K562 (cell line): Measurements from ENCODE around the gene IL5. TPM values are rescaled to one million over a fixed set of nuclear protein-coding genes. Genes with fewer than 3 reads are reported as not detected.

Experiments
- ATAC-seq: fragments of 200-7000 bp; cut with Tn5 transposase; 3 replicates; pipeline ENCODE4 v1.9.1; 2020; ENCODE audit warnings: moderate library complexity
- BruUV-seq: library from RNA; stranded (reverse); fragments of 400-500 nt; replicated peaks from 2 replicates; lab custom pipeline; 2021; lab: Mats Ljungman, UMichigan
- CTCF ChIA-PET: fragments of 300-600 bp; formaldehyde crosslinking; extraction: SDS; loops from one replicate; lab custom pipeline; 2021; ENCODE audit warnings: low intra/inter-chr PET ratio; lab: Yijun Ruan, JAX
- POLR2A ChIA-PET: fragments of 300-600, 350-650 bp; sonication (Branson Sonifier 250); formaldehyde crosslinking; extraction: SDS; loops from one replicate; lab custom pipeline; 2021; ENCODE audit warnings: antibody characterized with exemption, inconsistent platforms; lab: Yijun Ruan, JAX
- DNase-seq, 4 experiments: peaks; one replicate each; pipeline versions ENCODE4 v3.0.0 to v3.0.0-alpha.2; 2011 to 2018; ENCODE audit warnings: low spot score in 3 of 4, mixed read lengths in 3 of 4; ENCODE audit errors: extremely low read depth in 1 of 4
- FAIRE-seq: peaks from 2 replicates; lab custom pipeline; 2011; peaks lifted over from hg19 to GRCh38; lab: Jason Lieb, UNC
- H2AFZ ChIP-seq: 2 replicates; pipeline ENCODE4 v1.6.0; 2011; ENCODE audit warnings: low read depth, low read length, control low read depth, inconsistent platforms
- H3K27ac ChIP-seq: fragments of 200-600 bp; 3 replicates; pipeline ENCODE4 v1.8.0; 2011; ENCODE audit warnings: low read depth, mild to moderate bottlenecking, control low read depth, inconsistent platforms, low read length, moderate library complexity, mixed read lengths; ENCODE audit errors: extremely low read depth
- H3K27me3 ChIP-seq, 2 experiments: fragments of 300-600 bp in 1 of 2; 2 replicates in 1 of 2; 3 replicates in 1 of 2; pipeline versions ENCODE4 v1.6.0 to v1.8.0; 2011; ENCODE audit warnings: inconsistent platforms in 2 of 2, low read length in 2 of 2, mild to moderate bottlenecking in 1 of 2, mixed read lengths in 1 of 2, moderate library complexity in 1 of 2; ENCODE audit not compliant: control insufficient read depth in 2 of 2, insufficient read depth in 2 of 2
- H3K36me3 ChIP-seq: fragments of 300-600 bp; 3 replicates; pipeline ENCODE4 v1.8.0; 2011; ENCODE audit warnings: mild to moderate bottlenecking, low read length, inconsistent platforms; ENCODE audit not compliant: control insufficient read depth, insufficient read depth
- H3K4me1 ChIP-seq, 2 experiments: fragments of 200-600 bp in 1 of 2; replicated peaks in 1 of 2; 2 replicates in 1 of 2; 3 replicates in 1 of 2; pipeline versions ENCODE4 v1.5.1 to v1.8.0; 2011; ENCODE audit warnings: inconsistent platforms in 2 of 2, low read length in 2 of 2, mild to moderate bottlenecking in 1 of 2, mixed read lengths in 1 of 2, moderate library complexity in 1 of 2; ENCODE audit not compliant: control insufficient read depth in 2 of 2, insufficient read depth in 2 of 2
- H3K4me2 ChIP-seq: 2 replicates; pipeline ENCODE4 v1.6.1; 2011; ENCODE audit warnings: low read length, control low read depth, inconsistent platforms, mixed read lengths; ENCODE audit not compliant: insufficient read depth
- H3K4me3 ChIP-seq: fragments of 200-600 bp; sonication (generic), shearing (Covaris generic); 2 replicates; pipeline ENCODE4 v1.5.1; 2016; ENCODE audit warnings: control low read depth, inconsistent platforms
- H3K79me2 ChIP-seq: fragments of 200-600 bp; 3 replicates; pipeline ENCODE4 v1.8.0; 2011; ENCODE audit warnings: low read length, inconsistent platforms; ENCODE audit not compliant: control insufficient read depth, insufficient read depth
- H3K9ac ChIP-seq, 2 experiments: 2 replicates each; pipeline versions ENCODE4 v1.6.0 to v1.6.1; 2011; ENCODE audit warnings: low read depth in 2 of 2, low read length in 2 of 2, control low read depth in 1 of 2, inconsistent platforms in 1 of 2, mild to moderate bottlenecking in 1 of 2, mixed read lengths in 1 of 2; ENCODE audit not compliant: insufficient read depth in 1 of 2
- H3K9me1 ChIP-seq: one replicate; pipeline ENCODE4 v1.6.0; 2011; ENCODE audit warnings: inconsistent platforms, mild to moderate bottlenecking, low read length, moderate library complexity; ENCODE audit not compliant: control insufficient read depth, insufficient read depth
- H3K9me3 ChIP-seq: replicated peaks from 2 replicates; pipeline ENCODE4 v1.5.1; 2011; ENCODE audit warnings: low read depth, low read length, inconsistent platforms; ENCODE audit not compliant: control insufficient read depth, insufficient read depth
- H4K20me1 ChIP-seq: replicated peaks from 2 replicates; pipeline ENCODE4 v1.6.1; 2011; ENCODE audit warnings: low read length, inconsistent platforms, mixed read lengths; ENCODE audit not compliant: control insufficient read depth, insufficient read depth
- PHF20 ChIP-seq: fragments of 450-650 bp; IDR thresholded peaks from 2 replicates; pipeline ENCODE4 v1.6.1; 2018; ENCODE audit not compliant: partially characterized antibody
- PML ChIP-seq: IDR thresholded peaks from 2 replicates; pipeline ENCODE4 v1.6.1; 2012; ENCODE audit warnings: low read length, inconsistent platforms
- SPI1 ChIP-seq: IDR thresholded peaks from 2 replicates; pipeline ENCODE4 v1.6.1; 2011; ENCODE audit warnings: low read depth, low read length, control low read depth, borderline replicate concordance
- TRIM24 ChIP-seq, 2 experiments: fragments of 450-650 bp; IDR thresholded peaks; 2 replicates each; pipeline ENCODE4 v1.6.1; 2016
- ZFP30 ChIP-seq: fragments of 250-450 bp; sonication (Bioruptor Pico); IDR thresholded peaks from 2 replicates; pipeline ENCODE4 v1.8.0; 2022; ENCODE audit warnings: moderate library complexity, mild to moderate bottlenecking, inconsistent platforms, borderline replicate concordance
- ZNF121 ChIP-seq: sonication (generic); formaldehyde crosslinking; conservative IDR thresholded peaks from 2 replicates; pipeline ENCODE4 v1.8.0; 2022; ENCODE audit warnings: missing genetic modification reagents
- WGBS: fragments of 100-300 bp; shearing (Covaris generic); methylation state at CpG from one replicate; pipeline ENCODE4 v1.1.6; 2016; ENCODE audit warnings: low coverage, mixed read lengths; ENCODE audit not compliant: insufficient coverage; ENCODE audit errors: missing lambda C conversion rate; 5-methylcytosine and 5-hydroxymethylcytosine counted together
- in situ Hi-C: fragments of 300-500 bp; cut with MboI; formaldehyde crosslinking; loops from 4 replicates; pipeline ENCODE4 v1.15.0; 2018; ENCODE audit warnings: inconsistent platforms, mixed read lengths
- intact Hi-C: fragments of 100-400 bp; cut with micrococcal nuclease; formaldehyde crosslinking; loops from 2 replicates; pipeline ENCODE4 v1.14.2; 2022
- polyA plus RNA-seq, 8 experiments: library from polyadenylated mRNA; depleted of rRNA in 4 of 8; stranded (reverse) in 5 of 8; unstranded in 3 of 8; fragments of >200 nt; fragmentation: Nextera tagmentation in 2 of 8; fragmentation: Illumina TruSeq in 1 of 8; extraction: Ambion mirVana in 2 of 8; extraction: Trizol in 1 of 8; gene quantifications; 2 replicates each; pipeline versions ENCODE4 v1.2.1 to v1.2.3, GENCODE V29; 2011 to 2014; ENCODE audit warnings: inconsistent platforms in 1 of 8, missing spikeins in 1 of 8
- total RNA-seq, 7 experiments: library from RNA; depleted of rRNA in 6 of 7; stranded (reverse); fragments of >200 nt in 6 of 7; fragmentation: Illumina TruSeq in 2 of 7; extraction: Trizol in 2 of 7; gene quantifications; 2 replicates each; pipeline versions ENCODE4 v1.2.1 to v1.2.3, GENCODE V29; 2011 to 2021; ENCODE audit warnings: low replicate concordance in 1 of 7
- TF ChIP-seq, protein P1 (sequence below): fragments of 250-450 bp; sonication (Bioruptor Pico); IDR thresholded peaks from 2 replicates; pipeline ENCODE4 v1.8.0; 2021; ENCODE audit warnings: moderate library complexity, mild to moderate bottlenecking, inconsistent platforms
- TF ChIP-seq, protein P2 (sequence below): IDR thresholded peaks from 2 replicates; pipeline ENCODE4 v1.6.1; 2014; ENCODE audit warnings: antibody characterized with exemption
- TF ChIP-seq, protein P3 (sequence below): fragments of 450-650 bp; formaldehyde crosslinking; IDR thresholded peaks from 2 replicates; pipeline ENCODE4 v1.4.0; 2020; ENCODE audit warnings: mild to moderate bottlenecking, moderate library complexity
- TF ChIP-seq, protein P4 (sequence below): fragments of 200-400 bp; formaldehyde crosslinking; IDR thresholded peaks from 2 replicates; pipeline ENCODE4 v1.6.1; 2017; ENCODE audit warnings: mild to moderate bottlenecking, low read depth, low read length, moderate library complexity

The IL5 gene
- total and polyA plus RNA-seq, 9 of the 15 experiments (the other 6 are each of a cell fraction or from before 2014, with no cell fraction given), result 0.44 TPM; not detected in 8

DNA sequence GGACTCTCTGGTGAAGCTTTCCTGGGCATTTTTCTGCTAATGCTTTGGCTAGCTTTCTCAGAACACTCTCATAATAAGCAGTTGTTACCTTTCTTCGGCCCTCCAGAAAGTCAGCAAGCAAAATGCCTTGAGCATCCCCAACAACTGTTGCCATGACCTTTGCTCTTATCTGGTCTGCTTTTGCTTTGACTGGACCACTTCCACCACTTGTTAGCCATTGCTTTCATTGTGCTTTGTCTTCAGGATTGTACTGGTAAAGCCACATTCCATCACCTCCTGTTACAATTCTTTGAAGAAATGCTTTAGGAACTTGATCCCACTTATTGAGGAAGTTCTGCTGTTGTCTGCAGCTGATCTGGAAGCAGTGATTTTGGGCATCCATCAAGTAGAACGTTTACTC lies 49.2 kb upstream of the IL5 start (continued):
- TF ChIP-seq, protein P1, sequence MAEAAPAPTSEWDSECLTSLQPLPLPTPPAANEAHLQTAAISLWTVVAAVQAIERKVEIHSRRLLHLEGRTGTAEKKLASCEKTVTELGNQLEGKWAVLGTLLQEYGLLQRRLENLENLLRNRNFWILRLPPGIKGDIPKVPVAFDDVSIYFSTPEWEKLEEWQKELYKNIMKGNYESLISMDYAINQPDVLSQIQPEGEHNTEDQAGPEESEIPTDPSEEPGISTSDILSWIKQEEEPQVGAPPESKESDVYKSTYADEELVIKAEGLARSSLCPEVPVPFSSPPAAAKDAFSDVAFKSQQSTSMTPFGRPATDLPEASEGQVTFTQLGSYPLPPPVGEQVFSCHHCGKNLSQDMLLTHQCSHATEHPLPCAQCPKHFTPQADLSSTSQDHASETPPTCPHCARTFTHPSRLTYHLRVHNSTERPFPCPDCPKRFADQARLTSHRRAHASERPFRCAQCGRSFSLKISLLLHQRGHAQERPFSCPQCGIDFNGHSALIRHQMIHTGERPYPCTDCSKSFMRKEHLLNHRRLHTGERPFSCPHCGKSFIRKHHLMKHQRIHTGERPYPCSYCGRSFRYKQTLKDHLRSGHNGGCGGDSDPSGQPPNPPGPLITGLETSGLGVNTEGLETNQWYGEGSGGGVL (CRISPR knock-in tag), result no peak
- TF ChIP-seq, protein P2, sequence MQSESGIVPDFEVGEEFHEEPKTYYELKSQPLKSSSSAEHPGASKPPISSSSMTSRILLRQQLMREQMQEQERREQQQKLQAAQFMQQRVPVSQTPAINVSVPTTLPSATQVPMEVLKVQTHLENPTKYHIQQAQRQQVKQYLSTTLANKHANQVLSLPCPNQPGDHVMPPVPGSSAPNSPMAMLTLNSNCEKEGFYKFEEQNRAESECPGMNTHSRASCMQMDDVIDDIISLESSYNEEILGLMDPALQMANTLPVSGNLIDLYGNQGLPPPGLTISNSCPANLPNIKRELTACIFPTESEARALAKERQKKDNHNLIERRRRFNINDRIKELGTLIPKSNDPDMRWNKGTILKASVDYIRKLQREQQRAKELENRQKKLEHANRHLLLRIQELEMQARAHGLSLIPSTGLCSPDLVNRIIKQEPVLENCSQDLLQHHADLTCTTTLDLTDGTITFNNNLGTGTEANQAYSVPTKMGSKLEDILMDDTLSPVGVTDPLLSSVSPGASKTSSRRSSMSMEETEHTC, result no peak
- TF ChIP-seq, all 486 proteins: peak for 0

DNA sequence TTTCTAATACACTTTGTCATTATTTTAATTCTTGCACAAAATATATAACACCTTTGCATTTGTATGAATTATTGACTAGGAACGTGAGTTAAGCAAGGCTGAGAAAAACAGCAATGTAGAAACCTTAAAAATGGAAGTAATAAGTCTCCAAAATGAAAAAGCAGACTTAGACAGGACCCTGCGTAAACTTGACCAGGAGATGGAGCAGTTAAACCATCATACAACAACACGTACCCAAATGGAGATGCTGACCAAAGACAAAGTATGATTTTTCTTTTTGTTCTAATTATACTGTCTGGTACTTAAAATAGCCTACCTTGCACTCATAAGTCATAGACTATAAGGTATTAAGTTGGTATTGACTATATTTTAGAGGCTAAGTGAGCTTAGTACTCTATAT lies 47.8 kb upstream of the IL5 start:
- ChIA-PET POLR2A (no interaction called here), CTCF (interaction anchor here (0.7 to 0.8 kb wide), 3 partner anchors 64 to 229 kb away, joined by 3 read pairs; no protein-coding TSS in a partner anchor)
- Histone ChIP-seq H3K4me1 (no peaks in the 10 kb centered on the region), H3K4me3 (no peak overlapping the region), H3K27me3 (no peaks in the 10 kb centered on the region), H4K20me1 (no peaks in the 10 kb centered on the region), H3K9me1 (no peaks in the 10 kb centered on the region), H3K9ac (no peak overlapping the region), H3K36me3 (peaks cover 90% of the 10 kb centered on the region), H3K4me2 (no peak overlapping the region), H3K79me2 (no peaks in the 10 kb centered on the region), H3K27ac (no peak overlapping the region), H3K9me3 (no peaks in the 10 kb centered on the region), H2AFZ (no peak overlapping the region)
- no TSS peak for BruUV-seq
- 80% methylated on average over 3 of the region's 3 CpGs for WGBS
- FAIRE-seq (no peak), ATAC-seq (0 out of 3 replicates have a peak, but pooled peaks have one; percentile 47), DNase-seq (peak in 1 of 4 experiments; percentile 27)
- intact Hi-C loops, result loop anchor here (5.0 kb wide), 2 partner anchors 64 to 231 kb away; no protein-coding TSS in a partner anchor
- in situ Hi-C loops, result no loop called here
- TF ChIP-seq ZFP30, result no peak
- no peak for TF ChIP-seq TRIM24 (IDR thresholded peaks at IDR 0.05)
- TF ChIP-seq PML, result no peak
- TF ChIP-seq, protein P3, sequence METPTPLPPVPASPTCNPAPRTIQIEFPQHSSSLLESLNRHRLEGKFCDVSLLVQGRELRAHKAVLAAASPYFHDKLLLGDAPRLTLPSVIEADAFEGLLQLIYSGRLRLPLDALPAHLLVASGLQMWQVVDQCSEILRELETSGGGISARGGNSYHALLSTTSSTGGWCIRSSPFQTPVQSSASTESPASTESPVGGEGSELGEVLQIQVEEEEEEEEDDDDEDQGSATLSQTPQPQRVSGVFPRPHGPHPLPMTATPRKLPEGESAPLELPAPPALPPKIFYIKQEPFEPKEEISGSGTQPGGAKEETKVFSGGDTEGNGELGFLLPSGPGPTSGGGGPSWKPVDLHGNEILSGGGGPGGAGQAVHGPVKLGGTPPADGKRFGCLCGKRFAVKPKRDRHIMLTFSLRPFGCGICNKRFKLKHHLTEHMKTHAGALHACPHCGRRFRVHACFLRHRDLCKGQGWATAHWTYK (CRISPR knock-in tag), result no peak
- TF ChIP-seq, protein P4, sequence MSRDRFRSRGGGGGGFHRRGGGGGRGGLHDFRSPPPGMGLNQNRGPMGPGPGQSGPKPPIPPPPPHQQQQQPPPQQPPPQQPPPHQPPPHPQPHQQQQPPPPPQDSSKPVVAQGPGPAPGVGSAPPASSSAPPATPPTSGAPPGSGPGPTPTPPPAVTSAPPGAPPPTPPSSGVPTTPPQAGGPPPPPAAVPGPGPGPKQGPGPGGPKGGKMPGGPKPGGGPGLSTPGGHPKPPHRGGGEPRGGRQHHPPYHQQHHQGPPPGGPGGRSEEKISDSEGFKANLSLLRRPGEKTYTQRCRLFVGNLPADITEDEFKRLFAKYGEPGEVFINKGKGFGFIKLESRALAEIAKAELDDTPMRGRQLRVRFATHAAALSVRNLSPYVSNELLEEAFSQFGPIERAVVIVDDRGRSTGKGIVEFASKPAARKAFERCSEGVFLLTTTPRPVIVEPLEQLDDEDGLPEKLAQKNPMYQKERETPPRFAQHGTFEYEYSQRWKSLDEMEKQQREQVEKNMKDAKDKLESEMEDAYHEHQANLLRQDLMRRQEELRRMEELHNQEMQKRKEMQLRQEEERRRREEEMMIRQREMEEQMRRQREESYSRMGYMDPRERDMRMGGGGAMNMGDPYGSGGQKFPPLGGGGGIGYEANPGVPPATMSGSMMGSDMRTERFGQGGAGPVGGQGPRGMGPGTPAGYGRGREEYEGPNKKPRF, result no peak
- no peak for TF ChIP-seq PHF20
- no peak for TF ChIP-seq ZNF121 (CRISPR knock-in tag)
- TF ChIP-seq SPI1, result no peak
